ENCODE results near the gene SUDS3. TPM values are rescaled to one million over a fixed set of nuclear protein-coding genes. Genes with fewer than 3 reads are reported as not detected.

Gene SUDS3
- total RNA-seq, 1 donor from 2014 or later = 26.2 TPM

DNA sequence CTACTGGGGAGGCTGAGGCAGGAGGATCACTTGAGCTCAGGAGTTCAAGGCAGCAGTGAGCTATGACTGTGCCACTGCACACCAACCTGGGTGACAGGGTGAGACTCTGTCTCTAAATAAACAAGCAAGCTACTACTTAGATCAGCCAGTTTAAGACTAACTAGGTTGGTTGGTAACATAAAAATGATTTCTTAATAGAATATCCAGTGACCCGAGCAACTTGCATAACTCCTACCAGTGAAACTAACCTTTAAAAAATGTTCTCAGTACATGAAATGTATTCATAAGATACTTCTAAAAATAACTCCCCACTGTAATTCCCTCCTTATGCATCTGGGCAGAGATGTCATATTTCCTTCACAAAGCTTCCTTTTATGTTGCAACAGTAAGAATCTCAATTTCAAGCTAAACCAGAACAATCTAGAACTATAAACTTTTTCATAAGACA lies 19.5 kb upstream of the SUDS3 start:
- DNase-seq (ENCODE audit: low read depth in 2 of 2) = peak in 1 of 2 donors; percentile 39

DNA sequence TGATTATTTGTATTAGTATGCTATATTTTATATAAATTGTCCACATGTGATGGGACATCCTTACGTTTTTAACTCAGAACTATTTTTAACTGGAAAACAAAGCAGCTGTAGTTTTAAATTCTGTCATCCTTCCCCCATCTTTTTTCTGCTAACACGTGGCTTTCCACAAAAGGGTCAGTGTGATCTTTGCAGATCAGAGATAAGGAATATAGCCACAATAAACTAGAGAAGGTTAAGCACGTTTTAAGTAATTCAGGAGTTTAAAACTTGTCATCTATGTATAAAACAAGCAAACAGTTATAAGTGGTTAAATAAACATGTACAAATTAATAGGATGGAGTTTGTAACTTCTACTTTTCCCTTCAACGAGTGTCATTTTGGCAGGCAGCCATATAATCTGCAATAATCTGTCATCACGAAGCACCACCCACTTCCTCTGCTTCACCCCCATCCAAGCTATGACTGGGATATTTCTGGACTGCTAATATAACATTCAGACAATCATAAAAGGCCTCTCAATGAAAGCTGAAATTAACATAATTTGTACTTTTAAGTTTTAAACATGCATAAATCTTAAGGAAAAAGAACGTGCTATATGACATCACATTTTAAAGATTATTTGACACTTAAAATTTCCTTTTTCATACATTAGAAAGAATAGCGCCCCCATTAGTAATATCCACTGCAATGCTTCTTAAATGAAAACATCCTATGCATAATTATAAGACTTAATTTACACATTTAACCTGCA lies 18.9 kb upstream of the SUDS3 start:
- peak; percentile 85 to 92 for DNase-seq (ENCODE audit: low read depth in 2 of 2)

DNA sequence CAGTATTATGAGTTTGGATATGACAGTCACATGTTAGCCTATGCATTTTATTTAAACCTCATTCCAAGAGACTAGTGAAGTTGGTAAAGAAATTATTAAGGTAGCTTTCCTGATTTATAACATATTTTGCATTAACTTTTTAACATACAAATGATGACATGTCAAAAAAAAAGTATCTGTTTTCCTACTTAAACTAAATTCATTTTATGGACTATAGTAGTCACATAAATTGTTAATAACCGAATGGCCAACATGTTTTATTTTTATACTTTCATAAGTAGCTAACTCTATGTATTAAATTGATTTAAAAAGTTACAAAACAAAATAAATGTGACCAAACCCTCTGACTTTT lies 18.4 kb upstream of the SUDS3 start:
- DNase-seq (ENCODE audit: low read depth in 2 of 2) = no peak

DNA sequence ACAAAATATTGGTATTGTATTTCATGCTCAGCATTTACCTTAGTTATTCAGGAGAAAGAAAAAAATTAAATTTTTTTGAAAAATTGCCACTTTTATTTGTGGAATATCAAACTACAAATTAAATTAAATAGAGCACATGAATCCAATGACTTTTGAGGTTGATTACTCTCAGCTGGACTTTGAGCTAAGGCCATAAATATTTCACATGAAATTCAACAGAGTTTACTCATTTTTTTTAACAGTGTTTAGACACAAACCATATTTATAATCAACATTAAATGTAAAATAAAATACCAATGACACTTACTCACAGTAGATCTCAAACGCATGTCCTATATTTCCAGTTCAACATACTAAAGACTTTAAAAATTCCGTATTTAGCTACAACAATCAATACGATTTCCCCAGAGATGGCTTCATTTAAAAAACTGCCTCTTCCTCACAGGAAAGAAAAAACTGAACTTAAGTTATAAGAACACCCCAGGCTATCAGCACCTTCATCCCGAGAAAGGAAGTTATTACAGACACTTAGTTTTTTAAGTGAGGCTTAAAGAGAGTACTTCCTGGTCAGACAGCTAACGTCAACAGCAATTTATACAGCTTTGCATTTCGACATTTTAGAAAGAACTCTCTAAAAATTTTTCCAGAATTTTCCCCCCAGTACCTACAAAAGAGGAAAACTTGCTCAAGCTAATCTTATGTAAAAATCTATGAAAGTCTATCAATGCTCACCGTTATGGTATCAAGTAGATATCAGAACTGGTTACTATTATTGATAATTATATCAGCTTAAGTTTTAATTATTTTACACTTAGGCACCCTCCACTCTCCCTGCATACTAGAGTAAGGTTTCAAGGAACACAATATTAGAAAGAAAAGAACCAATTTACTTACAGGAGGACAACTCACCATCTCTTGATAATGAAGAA lies 17.5 kb upstream of the SUDS3 start:
- peak in 1 of 2 donors; percentile 23 for DNase-seq (ENCODE audit: low read depth in 2 of 2)

DNA sequence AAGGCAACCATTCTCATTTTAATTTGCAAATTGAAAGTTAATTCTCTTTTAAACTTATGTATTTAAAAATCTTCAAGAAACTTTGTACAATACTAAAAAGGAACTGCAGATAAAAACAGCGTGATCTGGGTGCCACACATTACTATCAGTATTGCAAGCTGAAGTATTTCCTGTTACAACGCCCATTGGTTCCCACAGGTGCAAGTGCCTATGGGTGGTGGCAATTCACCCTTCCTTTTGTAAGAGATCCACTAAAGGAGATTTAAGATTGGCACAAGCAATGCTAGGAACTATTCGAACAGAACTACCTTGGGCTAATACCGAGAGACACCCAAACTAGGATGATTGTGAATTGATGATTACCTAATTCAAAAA lies 16.8 kb upstream of the SUDS3 start:
- peak in 1 of 2 donors; percentile 23 for DNase-seq (ENCODE audit: low read depth in 2 of 2)

DNA sequence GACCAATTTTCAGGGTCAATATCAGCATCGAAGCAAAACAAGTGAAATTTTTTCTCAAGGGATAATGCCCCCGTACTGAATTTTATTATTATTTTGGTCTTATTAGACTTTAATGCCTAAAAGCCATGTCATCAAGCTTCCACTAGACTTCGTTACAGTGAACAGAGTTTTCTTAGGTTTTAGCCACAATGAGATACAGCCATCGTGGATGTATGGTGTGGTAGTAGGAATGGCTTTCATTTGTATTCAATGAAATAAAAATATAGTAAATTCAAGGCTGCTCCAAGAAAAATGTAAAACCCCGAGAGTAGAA lies 15.3 kb upstream of the SUDS3 start:
- DNase-seq (ENCODE audit: low read depth in 2 of 2) = no peak

DNA sequence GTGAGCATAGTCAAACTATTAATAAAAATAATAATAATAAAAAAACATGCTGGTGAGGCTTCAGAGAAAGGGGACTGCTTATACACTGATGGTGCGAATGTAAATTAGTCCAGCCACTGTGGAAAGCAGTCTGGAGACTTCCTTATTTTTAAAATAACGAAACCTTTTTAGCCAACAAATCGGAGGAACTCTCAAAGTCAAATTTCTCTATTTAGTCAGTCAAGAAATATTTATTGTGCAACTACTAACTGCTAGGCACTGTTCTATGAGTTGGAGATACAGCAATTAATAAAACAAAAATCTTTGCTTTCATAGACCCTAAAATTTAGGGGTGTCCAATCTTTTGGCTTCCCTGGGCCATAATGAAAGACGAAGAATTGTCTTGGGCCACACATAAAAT lies 14.5 kb upstream of the SUDS3 start:
- DNase-seq (ENCODE audit: low read depth in 2 of 2) = no peak

DNA sequence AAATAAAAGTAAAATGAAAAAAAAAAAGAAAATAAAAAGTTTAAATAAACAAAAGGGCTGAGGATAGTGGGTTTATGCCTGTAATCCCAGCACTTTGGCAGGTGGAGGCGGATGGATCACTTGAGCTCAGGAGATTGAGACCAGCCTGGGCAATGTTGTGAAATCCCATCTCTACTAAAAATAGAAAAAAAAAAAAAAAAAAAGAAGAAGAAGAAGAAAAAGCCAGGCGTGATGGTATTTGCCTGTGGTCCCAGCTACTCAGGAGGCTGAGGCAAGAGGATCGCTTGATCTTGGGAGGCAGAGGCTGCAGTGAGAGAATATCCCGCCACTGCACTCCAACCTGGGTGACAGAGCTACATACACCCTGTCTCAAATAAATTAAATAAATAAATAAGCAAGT lies 7.5 kb upstream of the SUDS3 start:
- DNase-seq (ENCODE audit: low read depth in 2 of 2) = no peak

DNA sequence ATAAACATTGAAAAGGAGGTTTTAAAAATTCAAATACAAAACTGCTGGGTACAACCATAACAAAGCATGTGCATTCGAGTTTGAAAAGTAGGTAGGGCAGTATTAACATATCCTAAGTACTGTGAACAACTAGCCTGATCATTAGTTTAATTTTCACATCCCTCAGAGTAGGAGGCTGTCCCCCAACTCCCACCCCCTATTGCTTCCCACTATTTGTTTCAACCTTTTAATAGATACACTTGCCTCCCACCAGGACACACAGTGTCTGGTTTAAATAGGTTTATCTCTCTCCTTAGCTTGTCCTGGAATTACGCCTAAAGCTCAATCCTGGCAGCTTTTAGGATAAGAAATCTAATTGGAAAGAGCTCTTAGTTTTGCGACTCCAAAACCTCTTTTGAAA lies 5.8 kb upstream of the SUDS3 start:
- no peak for DNase-seq (ENCODE audit: low read depth in 2 of 2)

DNA sequence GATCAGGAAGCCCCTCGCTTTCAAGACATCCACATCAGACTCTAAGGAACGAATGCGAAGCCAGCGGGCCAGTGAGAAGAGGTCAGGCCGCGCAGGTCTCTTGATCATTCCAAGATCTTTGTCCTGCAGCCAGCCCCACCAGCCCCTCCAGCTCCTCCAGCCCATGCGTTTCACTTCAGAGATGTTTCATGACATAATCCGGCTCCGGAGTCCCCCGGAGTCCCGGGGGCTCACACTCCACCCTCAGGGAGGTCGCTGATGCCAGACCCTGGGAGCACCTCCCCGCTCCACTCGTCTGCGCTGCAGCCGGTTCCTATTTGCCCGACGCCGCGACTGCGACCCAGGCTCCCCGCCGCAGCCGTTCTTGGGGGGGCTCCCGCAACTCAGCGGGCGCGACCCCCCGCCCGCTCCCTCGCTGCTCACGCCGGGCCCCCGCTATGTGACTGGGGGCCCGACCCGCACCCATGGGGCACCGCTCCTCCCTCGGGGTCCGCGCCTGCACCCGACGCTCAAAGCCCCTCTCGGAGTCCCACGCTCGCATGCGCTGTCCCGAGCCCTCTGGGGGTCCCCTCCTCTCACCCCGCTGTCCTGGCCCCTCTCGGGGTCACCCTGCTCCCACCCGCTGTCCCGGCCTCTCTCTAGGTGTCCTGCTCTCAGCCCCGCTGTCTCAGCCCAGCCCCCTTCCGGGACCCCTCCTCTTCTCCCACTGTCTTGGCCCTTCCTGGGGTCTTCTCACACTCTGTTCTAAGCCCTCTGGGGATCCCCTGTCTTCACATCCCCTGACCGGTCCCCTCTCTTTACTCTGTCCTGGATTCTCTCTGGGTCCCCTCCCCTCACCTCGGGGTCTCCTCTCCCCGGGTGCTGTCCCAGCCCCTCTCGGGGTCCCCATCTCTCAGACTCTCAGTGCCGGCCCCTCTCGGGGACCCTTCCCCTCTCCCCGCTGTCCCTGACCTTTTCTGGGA lies 4.8 kb upstream of the SUDS3 start:
- peak in 1 of 2 donors; percentile 45 for DNase-seq (ENCODE audit: low read depth in 2 of 2)

DNA sequence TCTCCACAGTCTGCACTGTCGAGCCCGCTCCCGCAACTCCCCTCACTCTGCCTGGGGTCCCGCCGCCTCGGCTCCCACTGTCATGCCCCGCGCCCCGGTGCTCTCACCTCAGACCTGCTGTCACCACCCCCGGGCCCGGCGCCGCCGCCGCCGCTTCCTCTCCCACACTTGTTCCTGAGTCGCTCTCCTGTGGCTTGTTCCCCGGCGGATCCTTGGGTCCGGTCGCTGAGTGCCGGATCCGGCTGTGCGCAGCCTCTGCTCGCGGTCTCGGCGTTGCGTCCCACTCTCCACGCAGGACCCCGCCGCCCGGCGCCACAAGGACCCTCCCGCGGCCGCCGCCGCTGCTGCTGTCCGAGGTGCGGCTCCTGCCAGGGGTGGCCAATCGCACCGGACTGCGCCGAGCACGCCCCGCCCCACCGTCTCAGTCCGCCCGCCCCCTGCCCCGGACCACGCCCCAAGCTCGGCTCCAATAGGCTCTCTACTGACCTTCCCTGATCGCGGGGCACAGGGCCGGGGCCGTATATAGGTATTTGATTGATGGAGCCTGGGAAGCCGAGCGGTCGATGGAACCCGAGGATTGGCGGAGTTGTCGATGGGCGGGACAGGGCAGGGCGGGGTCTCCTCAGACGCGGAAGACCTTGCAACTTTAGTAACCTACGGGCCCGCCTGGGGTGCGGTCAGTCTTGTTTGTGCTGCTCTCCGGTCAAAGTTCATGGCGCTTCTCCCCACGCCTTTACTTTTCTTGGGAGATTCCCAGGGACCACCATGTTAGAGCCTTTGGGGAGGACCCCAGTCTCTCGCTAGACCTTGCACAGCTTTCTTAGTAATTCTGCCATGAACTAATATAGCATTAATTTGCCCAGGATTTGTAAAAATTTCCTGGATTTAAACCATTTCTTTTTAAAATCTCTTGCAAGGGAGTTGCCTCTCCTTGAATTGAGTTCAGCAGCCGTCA lies 3.5 kb upstream of the SUDS3 start, which contains the start of gene TAOK3:
TAOK3 (minus strand) TSS at position 367 of the 955 bp plus-strand sequence. CDS start 117,340 bp downstream, outside the sequence.
- peak; percentile 99 to 100 for DNase-seq (ENCODE audit: low read depth in 2 of 2)

DNA sequence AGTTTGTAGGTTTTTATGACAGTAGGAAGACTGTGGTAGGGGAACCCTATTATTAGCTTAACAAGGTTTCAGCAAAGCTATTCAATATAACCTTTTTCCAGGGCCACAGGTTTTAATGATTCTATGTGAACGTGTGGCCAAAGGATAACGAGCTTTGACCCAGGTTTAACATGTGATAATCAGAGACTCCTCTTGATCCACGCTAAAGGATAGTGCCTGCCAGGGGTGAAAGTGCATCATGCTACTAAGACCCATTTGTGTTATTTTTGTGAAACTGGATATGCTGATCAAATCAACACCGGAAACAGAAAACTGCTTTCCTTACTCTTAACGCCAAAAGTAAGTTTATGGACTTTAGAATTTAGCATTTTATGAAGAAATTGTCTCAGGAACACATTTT lies 2.7 kb upstream of the SUDS3 start:
- DNase-seq (ENCODE audit: low read depth in 2 of 2) = no peak

DNA sequence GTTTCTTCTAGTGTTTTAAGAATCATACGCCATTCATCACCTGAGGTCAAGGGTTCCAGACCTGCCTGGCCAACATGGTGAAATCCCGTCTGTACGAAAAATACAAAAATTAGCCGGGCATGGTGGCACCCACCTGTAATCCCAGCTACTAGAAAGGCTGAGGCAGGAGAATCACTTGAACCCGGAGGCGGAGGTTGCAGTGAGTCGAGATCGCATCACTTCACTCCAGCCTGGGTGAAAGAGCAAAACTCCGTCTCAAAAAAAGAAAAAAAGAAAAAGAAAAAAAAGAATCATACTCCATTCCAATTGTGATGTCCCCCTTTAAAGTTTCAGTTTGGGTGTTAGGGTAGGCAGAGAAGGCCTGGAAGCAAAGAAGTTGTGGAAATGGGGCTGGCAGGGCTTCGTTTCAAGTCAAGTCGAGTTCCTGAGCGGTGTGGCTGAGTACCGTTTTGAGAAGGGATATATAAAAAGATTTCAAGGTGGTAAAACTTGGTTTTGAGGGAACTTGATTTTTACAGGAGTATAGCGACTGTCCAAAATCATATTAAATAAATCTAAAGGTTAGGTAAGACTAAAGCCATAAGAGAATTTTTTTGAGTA lies 2.1 kb upstream of the SUDS3 start:
- DNase-seq (ENCODE audit: low read depth in 2 of 2) = no peak

DNA sequence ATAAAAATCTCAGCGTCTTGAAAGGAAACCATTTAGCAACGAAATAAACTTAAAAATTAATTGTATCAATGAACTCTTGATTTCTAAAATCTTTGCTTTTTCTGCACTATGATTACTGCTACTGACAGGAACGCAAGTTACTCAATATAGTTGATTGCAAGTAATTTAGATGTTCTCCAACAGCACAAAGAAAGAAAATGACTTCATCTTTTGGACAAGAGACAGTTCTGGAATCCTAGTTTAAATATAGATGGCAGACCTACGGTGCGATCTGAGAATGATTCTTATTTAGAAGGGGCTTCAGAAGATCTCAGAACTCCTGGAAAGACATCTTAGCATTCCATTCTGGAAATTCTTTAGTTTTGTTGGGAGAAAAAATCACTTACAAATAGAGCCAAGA lies 1.4 kb upstream of the SUDS3 start:
- no peak for DNase-seq (ENCODE audit: low read depth in 2 of 2)

DNA sequence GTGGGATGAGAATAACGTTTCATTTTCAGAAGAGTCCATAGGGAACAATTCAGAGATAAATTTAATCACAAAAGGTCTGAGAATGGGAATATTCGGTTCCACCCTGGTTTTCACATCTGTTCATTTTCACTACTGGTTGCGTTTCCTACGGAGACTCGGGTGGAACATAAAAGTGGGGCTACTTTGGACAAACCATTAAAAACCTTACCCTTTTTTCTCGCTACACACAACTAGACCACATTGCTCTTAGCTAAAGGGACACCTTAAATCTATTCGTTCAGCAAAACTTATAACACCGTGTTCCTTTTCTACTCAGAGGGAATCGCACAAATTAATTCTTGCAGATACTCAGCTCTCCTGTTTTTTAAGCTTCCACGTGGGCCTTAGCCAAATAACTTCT lies 1.0 kb upstream of the SUDS3 start:
- DNase-seq (ENCODE audit: low read depth in 2 of 2) = no peak

DNA sequence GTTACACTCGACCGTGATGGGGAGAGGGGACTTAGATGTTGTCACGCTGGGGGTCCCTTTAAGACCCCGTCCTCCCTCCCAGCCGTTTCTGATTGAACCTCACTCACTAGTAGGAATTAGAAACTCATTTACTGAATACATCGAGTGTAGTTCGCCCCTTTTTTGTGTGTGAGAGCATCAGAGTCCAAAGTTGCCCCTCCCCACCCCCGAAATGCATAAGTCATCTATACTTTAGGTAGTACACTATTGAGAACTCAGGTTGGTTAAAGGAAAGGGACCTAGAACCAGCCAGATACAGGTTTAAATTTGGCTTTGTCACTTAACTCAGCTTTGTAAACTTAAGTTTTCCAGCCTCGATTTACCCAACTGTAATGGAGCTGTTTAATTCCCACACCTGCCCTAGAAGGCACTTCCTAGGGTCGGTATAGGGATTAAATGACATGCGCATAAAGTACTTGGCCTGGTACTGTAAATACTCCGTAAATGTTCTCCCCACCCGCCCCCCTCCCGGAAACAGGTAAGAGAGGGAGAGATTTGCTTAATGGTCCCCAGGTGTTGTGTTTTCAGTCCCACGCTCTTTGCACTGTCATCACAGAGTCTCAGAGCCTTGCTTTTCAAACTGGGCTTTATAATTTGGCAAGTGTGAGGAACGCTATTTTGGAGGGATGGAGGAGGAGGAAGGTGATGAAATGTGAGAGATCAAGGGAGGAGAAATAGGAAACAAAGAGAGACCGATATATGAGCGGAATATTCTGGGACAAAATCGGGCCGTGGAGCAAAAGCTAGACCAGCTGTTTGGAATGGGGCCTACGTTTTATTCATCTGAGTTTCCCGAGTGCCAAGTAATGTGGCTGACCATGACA lies 897 bp downstream of the SUDS3 start:
- DNase-seq (ENCODE audit: low read depth in 2 of 2) = no peak

DNA sequence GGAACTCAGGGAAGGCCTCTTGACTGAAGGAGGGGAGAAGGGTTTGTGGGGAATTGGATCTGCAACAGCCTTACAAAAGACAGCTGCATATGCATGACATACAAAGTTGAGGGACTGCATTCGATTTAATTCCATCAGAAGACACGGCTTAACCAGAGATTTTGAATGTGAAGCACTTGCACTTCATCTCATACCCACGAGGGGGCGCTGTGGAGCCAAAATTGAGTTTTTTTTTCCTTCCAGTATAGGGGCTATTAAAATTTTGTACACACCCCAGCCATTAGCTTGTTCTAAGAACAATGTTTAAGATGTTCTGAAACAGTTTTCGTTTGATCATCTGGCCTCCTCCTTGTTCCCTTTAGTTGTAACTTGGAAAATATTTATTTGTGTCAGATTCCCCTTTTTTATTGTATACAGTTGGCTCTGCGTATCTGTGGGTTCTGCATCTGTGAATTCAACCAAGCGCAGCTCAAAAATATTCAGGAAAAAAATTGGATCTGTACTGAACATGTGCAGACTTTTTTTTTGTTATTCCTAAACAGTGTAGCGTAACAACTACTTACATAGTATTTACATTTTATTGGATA lies 1.6 kb downstream of the SUDS3 start:
- peak; percentile 64 for DNase-seq (ENCODE audit: low read depth in 2 of 2)

DNA sequence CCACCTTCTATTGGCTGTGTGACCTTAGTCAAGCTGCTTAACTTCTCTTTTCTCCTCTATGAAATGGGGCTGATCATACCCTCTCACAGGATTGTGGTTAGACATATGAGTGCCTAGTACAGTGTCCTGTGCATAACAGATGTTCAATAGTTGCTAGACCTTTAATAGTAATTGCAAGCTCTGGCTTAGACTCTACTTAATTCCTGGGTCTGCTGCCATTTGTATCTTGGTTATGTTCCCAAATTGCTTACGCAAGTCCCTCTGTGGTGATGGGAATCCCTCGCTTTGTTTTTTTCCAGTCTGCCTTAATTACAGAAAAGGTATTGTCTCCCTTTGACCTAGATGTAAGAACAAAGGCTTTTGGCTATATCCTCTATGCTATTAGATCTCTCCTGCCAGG lies 15.1 kb downstream of the SUDS3 start:
- no peak for DNase-seq (ENCODE audit: low read depth in 2 of 2)

DNA sequence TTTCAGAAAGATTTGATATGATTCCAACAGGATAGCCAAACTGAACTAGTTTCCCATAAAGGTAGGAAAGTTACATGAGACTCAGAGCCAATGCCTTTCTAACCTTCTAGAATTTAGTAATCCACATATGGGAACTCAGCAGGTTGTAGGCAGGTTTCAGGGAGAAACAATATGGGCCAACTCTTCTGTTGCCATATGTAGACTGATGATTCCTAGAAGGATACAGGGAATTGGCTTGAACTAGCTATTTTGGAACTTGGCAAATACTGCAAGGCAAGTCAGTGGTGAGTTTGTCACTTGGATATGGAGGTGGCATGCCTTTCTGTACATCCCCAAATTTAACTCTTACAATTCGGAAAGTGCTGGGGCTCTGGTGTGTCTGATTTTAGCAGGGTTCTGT lies 15.5 kb downstream of the SUDS3 start:
- DNase-seq (ENCODE audit: low read depth in 2 of 2) = no peak
